HG03460 (cell line): ENCODE results near the gene NDUFS1.
"Not testable (repeated sequence)": the region's sequence is repeated elsewhere in the genome, so short reads cannot be mapped to it uniquely, and the experiment has no call there.

ENCODE experiments used
- ATAC-seq: cut with Tn5 transposase; IDR thresholded peaks from one replicate; pipeline ENCODE4 v1.9.1; 2021; ENCODE audit not compliant: unreplicated experiment

Gene NDUFS1

DNA sequence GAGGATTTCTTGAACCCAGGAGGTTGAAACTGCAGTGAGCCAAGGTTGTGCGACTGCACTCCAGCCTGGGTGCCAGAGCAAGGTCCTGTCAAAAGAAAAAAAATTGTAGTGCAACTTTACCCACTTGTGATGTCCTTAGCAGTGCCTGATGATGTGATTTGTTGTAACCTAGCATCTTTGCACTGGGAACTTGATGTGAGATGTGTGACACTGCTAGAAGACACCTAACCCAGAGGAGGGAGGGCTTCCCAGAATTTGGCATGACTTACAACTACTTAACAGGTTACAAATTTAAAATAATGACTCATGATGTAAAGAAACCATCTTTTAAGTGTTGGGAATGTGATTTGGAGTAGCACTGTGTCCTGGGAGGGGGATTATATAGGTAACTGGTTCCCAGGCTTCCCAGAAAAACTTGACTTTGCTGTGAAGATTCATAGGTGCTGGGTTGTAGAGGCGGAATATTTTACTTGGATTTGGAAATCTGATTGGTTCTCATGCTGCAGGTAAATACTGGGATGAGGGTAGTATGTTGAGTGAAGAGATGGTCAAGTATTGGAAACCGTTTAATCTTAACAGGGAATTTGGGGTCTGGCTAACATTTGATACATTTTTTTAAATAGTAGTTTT lies 4.1 kb upstream of the NDUFS1 start:
- no peak for ATAC-seq

DNA sequence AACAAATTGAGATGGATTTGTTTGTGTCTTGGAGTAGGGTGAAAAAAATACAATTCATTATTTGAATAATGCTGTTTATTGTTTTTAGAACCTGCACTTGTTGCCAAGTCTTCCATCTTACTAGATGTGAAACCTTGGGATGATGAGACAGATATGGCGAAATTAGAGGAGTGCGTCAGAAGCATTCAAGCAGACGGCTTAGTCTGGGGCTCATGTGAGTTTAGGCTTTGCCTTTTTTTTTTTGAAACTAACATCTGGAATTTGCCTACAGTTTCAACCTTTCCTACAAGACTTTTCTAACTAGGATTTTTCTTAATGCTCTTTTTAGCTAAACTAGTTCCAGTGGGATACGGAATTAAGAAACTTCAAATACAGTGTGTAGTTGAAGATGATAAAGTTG lies 3.2 kb upstream of the NDUFS1 start:
- ATAC-seq: not testable (repeated sequence)

DNA sequence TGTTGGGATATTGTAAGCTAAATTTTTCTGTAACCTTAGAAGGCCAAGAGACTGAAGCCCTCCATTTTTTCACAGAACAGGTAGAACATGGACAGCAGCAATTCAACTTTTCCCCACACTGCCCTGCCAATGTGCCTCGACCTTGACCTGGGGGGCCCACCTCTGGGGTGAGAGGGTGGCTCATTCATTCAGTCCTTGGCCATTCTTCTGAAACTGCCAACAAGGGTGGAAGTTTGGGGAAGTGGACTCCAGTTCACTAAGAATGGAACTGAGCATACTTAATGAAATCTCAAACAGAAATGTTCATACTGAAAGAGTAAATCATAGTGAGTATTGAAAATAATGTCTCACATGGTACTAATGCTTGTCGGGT lies 1.5 kb upstream of the NDUFS1 start:
- ATAC-seq: no peak

DNA sequence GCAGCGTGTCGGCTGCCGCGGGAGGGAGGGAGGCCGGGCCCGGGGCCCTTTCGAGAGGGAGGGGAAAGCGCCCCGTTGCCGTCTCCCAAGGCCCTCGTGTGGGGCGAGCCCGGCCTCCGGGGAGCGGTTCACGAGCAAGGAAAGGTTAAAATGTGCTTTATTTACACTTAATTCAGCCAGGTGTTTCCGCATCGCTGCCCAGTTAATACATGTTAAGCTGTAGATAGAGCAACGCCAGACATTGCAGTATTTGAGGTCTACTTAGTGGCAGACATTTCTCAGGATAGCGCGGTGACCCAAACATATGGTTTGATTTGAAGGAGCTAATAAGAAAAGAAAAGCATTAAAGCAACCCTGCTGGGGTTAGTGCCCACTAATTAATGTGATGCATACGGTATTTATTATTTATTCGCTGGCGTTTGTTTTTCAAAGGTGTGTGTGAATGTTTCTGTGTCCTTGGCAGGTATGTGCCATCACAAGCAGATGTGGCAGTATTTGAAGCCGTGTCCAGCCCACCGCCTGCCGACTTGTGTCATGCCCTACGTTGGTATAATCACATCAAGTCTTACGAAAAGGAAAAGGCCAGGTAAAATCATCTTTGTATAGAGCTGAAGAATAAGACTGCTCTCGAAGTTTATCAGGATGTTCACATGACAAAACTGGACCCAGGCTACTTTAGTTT lies 1.0 kb upstream of the NDUFS1 start:
- peak; percentile 48 for ATAC-seq

DNA sequence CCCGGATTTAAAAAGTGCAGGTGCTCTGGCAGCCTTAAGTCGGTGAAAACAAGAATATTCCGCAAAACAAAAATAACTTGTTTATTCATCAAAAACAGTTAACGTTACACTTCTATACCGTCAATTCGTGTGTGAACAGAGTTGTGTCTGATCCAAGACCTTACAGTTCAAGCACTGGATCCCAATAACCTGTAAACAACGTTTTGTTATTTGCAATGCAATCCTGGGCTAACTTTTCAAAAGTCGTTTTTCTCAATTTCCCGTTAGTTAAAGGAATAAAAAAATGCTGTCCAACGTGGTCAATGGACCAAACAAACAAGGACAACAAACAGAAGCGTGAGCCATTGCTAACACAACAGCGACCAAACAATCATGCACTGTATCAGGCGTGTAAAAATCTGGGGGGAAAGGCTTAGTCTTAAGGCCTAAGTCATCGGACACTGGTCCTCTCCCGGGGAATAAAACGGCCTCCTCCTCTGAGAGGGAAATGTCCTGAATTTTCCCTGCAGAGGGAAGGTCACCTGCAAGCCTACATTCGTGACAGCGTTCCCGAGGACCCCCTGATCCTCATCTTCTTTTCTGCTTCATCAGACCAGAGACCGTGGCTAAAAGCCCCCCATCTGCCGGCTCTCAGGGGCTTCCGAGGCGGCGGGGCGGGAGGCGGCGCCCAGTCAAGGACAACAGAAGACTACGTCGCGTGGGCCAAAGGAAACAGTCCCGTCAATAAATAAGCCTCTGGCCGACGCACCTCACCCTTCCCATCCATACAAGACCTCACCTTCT lies 490 bp downstream of the NDUFS1 start:
- peak; percentile 14 for ATAC-seq

DNA sequence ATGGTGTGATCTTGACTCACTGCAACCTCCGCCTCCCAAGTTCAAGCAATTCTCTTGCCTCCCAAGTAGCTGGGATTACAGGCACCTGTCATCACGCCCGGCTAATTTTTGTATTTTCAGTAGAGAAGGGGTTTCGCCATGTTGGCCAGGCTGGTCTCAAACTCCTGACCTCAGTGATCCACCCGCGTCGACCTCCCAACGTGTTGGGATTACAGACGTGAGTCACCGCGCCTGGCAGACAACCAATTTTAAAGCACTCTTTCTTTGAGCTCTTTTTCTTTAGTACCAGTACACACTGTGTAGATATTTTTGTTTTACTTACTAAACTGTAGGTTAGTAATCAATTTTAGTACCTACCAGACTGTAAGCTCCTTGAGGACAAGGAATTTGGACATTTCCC lies 2.2 kb downstream of the NDUFS1 start:
- ATAC-seq: not testable (repeated sequence)

DNA sequence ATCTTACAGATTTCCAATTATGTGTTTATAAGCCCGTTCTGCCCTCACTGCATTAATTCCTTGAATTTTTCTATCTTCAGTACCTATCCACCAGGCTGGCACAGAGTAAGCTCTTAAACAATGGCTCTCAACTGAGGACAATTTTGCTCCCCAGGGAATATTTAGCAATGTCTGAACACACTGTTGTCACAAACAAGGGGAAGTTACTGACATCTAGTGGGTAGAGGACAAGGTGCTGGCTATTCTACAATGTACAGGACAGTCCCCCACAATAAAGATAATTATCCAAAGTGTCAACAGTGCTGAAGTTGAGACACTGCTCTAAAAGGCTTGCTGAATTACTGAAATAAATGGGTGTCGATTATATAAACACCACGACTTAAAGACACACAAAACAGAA lies 5.0 kb downstream of the NDUFS1 start:
- ATAC-seq: no peak

DNA sequence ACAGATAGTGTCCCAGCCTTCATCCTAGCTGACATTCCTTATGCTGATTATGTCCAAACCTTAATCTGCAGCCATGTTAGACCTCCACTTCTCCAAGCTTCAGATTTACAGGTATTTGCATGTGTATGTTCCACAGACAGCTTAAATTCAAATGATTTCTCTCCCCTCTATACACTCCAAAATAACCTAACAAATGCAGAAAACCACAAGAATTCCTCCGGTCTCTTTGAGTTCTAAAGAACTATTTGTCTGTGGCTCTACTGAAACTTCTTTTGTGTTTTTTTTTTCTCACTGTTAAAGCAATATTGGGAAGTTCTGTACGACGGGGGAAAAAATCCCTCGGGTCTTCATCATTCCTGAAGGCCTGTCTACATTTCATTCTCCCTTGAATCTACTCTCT lies 8.6 kb downstream of the NDUFS1 start:
- no peak for ATAC-seq

DNA sequence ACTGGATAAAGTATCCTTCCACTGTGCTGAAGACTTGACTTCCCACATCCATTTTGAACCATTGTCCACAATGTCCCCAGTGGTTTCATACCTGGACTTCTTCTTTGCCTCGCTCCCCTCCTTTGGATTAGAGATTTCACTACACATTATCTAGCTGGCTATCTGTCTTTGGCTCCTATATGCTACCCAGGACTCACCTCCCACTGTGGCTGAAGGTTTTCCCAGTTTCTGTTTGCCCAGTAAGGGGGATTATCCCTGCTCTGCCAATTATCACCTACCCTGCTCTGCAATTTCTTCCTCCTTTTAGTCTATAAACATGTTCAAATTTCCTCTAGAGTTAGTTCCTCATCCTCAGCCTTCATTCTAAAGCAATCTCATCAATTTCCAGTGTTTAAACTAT lies 9.1 kb downstream of the NDUFS1 start:
- ATAC-seq: no peak

DNA sequence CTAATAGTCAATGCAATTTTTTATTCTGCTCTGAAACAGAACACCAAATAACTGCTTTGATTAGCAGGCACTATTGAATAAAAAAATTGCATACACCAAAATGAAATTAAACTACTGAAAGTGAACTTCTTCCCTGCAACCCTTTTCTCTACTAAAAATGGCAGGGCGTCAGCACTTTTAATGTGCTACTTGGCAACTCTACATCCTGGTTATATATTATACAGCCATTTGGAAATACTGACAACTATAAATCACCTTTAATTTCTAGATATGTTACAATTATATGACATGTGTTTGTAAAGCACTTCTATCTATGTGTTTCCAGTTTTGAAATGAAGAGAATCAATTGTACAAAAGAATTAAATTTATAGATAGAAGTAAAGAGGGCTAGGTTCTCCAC lies 9.9 kb downstream of the NDUFS1 start:
- no peak for ATAC-seq

DNA sequence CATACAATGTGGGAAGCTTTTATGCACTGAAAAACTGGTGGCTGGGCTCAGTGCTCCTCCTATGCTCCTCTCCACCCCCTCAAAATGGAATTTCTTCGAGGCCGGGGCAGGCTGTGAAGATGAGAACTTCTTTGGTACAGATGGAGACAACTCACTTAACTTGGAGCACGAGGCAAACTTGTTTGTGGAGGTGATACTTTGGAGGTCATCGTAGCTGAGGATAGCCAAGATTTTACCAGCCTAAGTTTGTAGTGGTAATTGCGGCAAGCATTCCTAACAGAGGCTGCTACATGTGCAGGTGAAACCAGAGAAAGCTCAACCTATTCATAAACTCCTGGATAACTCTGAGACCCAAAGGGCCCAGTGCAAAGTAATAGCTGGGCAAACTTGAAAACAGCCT lies 13.6 kb downstream of the NDUFS1 start:
- no peak for ATAC-seq

DNA sequence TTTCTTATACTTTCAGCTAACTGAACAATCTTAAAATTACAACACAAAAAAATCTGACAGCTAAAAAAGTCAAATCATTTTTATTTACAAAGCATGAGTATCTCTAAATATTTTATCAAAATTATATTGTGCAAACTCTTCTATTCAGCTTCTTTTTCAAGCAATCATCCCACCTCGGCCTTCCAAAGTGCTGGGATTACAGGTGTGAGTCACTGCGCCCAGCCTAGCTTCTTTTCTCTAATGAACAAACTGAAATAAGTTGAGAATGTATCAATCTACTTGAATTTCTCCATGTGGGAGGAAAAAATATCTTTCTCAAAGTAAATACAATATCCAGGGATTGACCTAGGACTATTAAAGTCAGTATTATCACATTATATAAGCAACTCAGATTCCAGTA lies 14.9 kb downstream of the NDUFS1 start:
- ATAC-seq: no peak

DNA sequence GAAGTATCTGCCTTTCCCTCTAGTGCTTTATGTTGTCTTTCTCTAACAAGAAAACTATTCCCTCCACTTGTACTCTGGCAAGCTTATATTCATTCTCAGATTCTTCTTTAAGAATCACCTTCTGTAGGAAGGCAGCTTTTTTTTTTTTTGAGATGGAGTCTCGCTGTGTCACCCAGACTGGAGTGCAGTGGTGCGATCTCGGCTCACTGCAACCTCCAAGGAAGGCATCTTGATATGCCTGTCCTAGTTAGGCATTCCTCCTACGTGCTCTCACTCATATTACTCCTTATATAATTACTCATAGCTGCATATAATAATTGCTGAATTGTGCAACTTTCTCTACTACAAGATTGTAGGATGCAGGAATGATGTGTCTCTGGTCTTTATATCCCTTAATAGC lies 15.8 kb downstream of the NDUFS1 start:
- no peak for ATAC-seq

DNA sequence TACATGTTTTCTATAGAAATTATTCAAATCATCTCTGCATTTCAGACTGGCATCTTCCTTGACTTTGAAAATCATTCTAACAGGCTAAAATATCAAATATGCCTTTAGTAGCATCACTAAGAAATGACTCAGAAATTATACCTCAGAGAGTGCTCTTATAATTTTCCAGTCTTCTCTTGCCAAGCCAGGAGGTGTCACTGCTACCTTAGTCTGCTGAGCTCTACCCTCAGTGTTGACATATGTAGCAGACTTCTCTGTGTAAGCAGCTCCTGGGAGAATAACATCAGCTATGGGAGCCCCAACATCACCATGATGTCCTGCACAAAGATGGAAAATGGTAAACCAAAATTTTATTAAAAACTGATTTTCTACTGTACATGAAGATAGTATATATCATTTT lies 31.6 kb downstream of the NDUFS1 start:
- no peak for ATAC-seq

DNA sequence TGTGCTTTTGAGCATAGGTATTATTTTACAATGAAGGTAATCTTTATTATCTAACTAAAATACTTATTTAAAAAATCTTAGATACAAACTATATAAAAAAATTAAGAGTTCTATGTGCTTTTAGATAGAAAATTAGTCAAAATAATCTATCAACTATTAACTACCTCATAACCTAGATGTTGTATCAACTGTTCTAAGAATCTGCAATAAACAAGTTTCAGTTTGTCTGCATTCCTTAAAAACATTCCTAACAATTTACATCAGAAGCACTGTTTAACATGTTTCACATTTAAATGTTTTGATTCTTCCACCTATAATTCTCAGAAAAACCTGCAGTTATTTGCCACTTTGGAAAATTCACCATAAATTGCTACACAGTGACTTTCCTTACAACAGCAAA lies 33.3 kb downstream of the NDUFS1 start:
- ATAC-seq: no peak

DNA sequence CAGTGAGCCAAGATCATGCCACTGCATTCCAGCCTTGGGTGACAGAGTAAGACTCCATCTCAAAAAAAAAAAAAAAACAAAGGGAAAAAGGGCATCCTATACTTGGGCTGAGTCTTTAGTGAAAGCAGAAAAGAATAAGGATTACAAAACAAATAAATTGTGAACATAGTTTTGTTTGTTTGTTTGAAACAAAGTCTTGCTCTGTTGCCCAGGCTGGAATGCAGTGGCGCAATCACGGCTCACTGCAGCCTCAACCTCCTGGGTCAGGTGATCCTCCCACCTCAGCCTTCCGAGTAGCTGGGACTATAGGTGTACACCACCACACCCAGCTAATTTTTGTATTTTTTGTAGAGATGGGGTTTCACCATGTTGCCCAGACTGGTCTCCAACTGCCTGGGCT lies 36.7 kb downstream of the NDUFS1 start:
- ATAC-seq: not testable (repeated sequence)

DNA sequence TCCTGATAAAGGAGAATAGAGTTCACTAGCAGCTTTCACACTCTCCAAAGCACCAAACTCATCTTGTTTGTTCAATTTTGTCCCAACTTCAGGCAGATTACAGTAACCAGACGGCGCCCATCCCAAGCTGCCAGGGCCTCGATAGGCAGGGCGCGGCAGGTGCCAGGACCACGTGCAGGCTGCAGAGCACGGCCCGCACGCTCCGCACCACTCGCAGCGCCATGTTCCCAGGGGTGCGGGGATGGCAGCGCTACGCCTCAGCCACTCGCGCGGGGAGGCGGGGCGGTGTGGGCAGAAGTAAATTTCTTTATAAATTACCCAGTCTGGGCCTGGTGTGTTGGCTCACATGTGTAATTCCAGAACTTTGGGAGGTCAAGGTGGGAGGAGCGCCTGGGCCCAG lies 43.0 kb downstream of the NDUFS1 start:
- no peak for ATAC-seq

DNA sequence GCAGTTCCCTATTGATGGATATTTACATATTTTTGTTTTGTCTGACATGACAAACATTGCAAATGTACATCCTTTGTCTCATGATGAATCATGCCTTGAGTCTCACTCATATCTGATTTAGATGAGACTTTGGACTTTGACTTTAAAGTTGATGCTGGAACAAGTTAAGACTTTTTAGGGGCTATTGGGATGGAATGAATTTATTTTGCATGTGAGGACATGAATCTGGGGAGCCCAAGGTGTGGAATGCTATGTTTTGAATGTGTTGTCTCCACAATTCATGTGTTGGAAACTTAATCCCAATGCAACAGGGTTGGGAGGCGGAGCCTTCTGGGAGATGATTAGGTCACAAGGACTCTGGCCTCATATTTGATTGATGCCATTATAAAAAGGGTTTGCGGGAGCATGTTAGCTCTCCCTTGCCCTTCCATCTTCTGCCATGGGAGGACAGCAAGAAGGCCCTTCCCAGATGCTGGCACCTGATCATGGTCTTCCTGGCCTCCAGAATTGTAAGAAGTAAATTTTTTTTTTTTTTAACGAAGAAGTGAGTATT lies 44.1 kb downstream of the NDUFS1 start:
- no peak for ATAC-seq

DNA sequence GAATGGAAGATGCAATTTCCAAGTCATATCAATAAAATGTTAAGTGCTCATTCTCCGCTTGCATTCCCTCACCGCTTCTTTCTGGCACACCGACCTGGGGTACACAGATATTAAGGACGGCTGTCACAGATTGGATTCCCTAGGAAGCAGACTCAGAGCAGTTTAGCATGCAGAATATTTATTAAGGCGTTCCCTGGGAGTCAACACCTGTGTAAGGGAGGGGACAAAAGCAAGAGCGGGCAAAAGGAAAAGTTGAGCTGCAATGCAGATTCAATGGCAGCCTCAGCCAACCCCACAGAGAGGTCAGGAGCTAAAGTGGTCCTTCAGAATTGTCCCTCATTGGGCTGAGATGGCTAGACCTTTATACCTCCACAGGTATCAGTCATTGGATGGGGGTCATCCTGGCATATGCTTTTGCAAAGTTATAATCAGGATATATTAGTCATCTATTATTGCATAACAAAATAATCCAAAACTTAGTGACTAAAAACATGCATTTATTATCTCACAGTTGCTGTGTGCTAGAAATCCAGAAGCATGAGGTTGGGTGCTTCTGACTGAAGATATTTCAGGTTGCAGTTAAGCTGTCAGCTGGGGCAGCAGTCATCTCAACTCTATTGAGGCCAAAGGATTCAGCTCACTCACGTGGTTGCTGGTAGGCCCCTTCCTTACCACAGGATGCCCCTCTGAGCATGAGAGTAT lies 46.2 kb downstream of the NDUFS1 start:
- ATAC-seq: no peak

DNA sequence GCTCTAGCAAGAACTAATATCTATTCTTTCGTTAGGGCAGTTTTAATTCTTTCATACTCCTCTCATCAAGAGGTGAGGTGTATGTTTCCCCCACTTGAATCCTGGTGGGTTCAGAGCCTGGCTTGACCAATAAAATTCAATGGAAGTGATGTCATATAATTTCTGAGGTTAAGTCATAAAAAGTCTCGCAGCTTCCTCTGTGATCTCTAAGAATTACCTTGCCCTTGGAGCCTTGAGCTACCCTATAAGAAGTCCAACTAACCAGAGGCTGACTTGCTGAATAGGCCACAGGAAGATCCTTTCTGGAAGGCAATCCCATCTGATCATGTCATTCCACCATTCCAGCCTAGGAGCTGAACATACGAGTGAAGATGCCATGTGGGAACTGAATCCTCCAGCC lies 47.1 kb downstream of the NDUFS1 start:
- ATAC-seq: no peak

DNA sequence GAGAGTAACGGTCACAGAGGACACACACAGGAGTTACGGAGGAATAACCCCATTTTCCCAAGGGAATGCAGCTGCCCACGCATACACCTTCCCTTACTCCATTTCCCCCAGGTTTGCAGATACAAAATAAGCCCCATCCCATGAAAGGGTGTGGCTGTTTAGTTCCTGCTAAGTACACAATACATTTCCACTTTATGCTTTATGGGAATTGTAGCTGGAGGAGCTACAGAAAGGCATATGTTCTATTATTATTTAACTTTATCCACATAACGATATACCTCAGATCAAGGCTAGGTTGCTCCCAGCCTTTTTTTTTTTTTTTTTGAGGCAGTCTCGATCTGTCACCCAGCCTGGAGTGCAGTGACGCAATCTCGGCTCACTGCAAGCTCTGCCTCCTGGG lies 50.5 kb downstream of the NDUFS1 start:
- ATAC-seq: no peak
